A549 (cell line): ENCODE measurements around the gene TBC1D25. TPM values are rescaled to one million over a fixed set of nuclear protein-coding genes. Genes with fewer than 3 reads are reported as not detected.

Experiments used
- ATAC-seq, 2 experiments: fragments of 200-7000 bp in 1 of 2; fragments of >200 bp in 1 of 2; cut with Nextera tagmentation in 1 of 2; cut with Tn5 transposase in 1 of 2; 3 replicates each; pipeline versions ENCODE4 v1.8.0 to v1.9.1; 2018 to 2020; ENCODE audit warnings: mild to moderate bottlenecking in 1 of 2, moderate library complexity in 1 of 2
- CTCF ChIA-PET: fragments of 300-600 bp; sonication (Branson Sonifier 250); formaldehyde crosslinking; extraction: SDS; loops from one replicate; lab custom pipeline; 2021; ENCODE audit warnings: antibody characterized with exemption, inconsistent platforms; lab: Yijun Ruan, JAX
- POLR2A ChIA-PET: fragments of 350-600 bp; formaldehyde crosslinking; extraction: SDS; loops from one replicate; lab custom pipeline; 2021; ENCODE audit warnings: antibody characterized with exemption, inconsistent platforms; lab: Yijun Ruan, JAX
- DNase-seq, 2 experiments: peaks; one replicate each; pipeline versions ENCODE4 v3.0.0 to v3.0.0-alpha.2; 2011 to 2016; ENCODE audit warnings: low read depth in 1 of 2, low spot score in 1 of 2
- FAIRE-seq: peaks from 2 replicates; lab custom pipeline; 2011; peaks lifted over from hg19 to GRCh38; lab: Jason Lieb, UNC
- H3K27ac ChIP-seq, 2 experiments: fragments of >200 bp; sonication (Bioruptor Twin); formaldehyde crosslinking; 3 replicates each; pipeline ENCODE4 v1.5.1; 2016 to 2017
- H3K4me1 ChIP-seq: fragments of >200 bp; sonication (Bioruptor Twin); formaldehyde crosslinking; 3 replicates; pipeline ENCODE4 v1.6.1; 2016
- H3K4me2 ChIP-seq: fragments of >200 bp; sonication (Bioruptor Twin); formaldehyde crosslinking; 3 replicates; pipeline ENCODE4 v1.6.1; 2016
- H3K4me3 ChIP-seq: fragments of >200 bp; sonication (Bioruptor Twin); formaldehyde crosslinking; 3 replicates; pipeline ENCODE4 v1.5.1; 2016
- H3K9me3 ChIP-seq: fragments of >200 bp; sonication (Bioruptor Twin); formaldehyde crosslinking; 3 replicates; pipeline ENCODE4 v1.6.1; 2016
- BHLHE40 ChIP-seq: IDR thresholded peaks from 2 replicates; pipeline ENCODE4 v1.6.1; 2012; ENCODE audit warnings: low read depth, low read length, inconsistent platforms
- CBX8 ChIP-seq: fragments of 200-600 bp; sonication (generic); IDR thresholded peaks from 2 replicates; pipeline ENCODE4 v1.6.1; 2016
- CEBPB ChIP-seq, 2 experiments: fragments of >200 bp in 1 of 2; sonication (Bioruptor Twin) in 1 of 2; formaldehyde crosslinking in 1 of 2; IDR thresholded peaks; 2 replicates each; pipeline ENCODE4 v1.6.1; 2012 to 2016
- CHD4 ChIP-seq: fragments of 200-600 bp; sonication (generic); IDR thresholded peaks from 2 replicates; pipeline ENCODE4 v1.6.1; 2016; ENCODE audit warnings: antibody characterized with exemption, mild to moderate bottlenecking, borderline replicate concordance
- FOSL2 ChIP-seq, 2 experiments: fragments of 450-650 bp in 1 of 2; fragments of >200 bp in 1 of 2; sonication (Bioruptor Twin) in 1 of 2; formaldehyde crosslinking; IDR thresholded peaks; 2 replicates each; pipeline versions ENCODE4 v1.5.0 to v1.6.1; 2016 to 2020; ENCODE audit warnings: mild to moderate bottlenecking in 1 of 2, moderate library complexity in 1 of 2
- HDAC2 ChIP-seq: fragments of 200-600 bp; sonication (generic); IDR thresholded peaks from 2 replicates; pipeline ENCODE4 v1.6.1; 2016
- HOXB5 ChIP-seq: fragments of 250-450 bp; sonication (Bioruptor Pico); IDR thresholded peaks from 2 replicates; pipeline ENCODE4 v1.5.0; 2020; ENCODE audit warnings: mild to moderate bottlenecking, moderate library complexity
- JUN ChIP-seq, 2 experiments: fragments of >200 bp; sonication (Bioruptor Twin); formaldehyde crosslinking; IDR thresholded peaks; 2 replicates in 1 of 2; 3 replicates in 1 of 2; pipeline ENCODE4 v1.6.1; 2016 to 2017
- JUNB ChIP-seq: fragments of >200 bp; sonication (Bioruptor Twin); formaldehyde crosslinking; IDR thresholded peaks from 2 replicates; pipeline ENCODE4 v1.6.1; 2016
- KDM1A ChIP-seq: fragments of 200-600 bp; sonication (generic); IDR thresholded peaks from 2 replicates; pipeline ENCODE4 v1.6.1; 2016; ENCODE audit warnings: low read depth, mild to moderate bottlenecking
- MAFK ChIP-seq: fragments of 450-650 bp; IDR thresholded peaks from 2 replicates; pipeline ENCODE4 v1.6.1; 2014; ENCODE audit not compliant: partially characterized antibody
- MAZ ChIP-seq: fragments of 150-350 bp; IDR thresholded peaks from 2 replicates; pipeline ENCODE4 v1.6.1; 2014; ENCODE audit warnings: antibody characterized with exemption, low read depth, low read length, borderline replicate concordance
- NR3C1 ChIP-seq: fragments of >200 bp; sonication (Bioruptor Twin); formaldehyde crosslinking; IDR thresholded peaks from 3 replicates; pipeline ENCODE4 v1.6.1; 2017
- POLR2AphosphoS2 ChIP-seq: conservative IDR thresholded peaks from 2 replicates; pipeline ENCODE4 v1.6.1; 2012; ENCODE audit warnings: low read length, improper control_type of control experiment, inconsistent platforms
- RFX5 ChIP-seq: fragments of 450-650 bp; IDR thresholded peaks from 2 replicates; pipeline ENCODE4 v1.7.1; 2014; ENCODE audit warnings: antibody characterized with exemption, mild to moderate bottlenecking, moderate library complexity
- SREBF2 ChIP-seq: fragments of 450-650 bp; IDR thresholded peaks from 2 replicates; pipeline ENCODE4 v1.6.1; 2014; ENCODE audit warnings: mild to moderate bottlenecking, moderate library complexity
- ZC3H11A ChIP-seq: fragments of 450-650 bp; IDR thresholded peaks from 2 replicates; pipeline ENCODE4 v1.6.1; 2014; ENCODE audit warnings: antibody characterized with exemption, mild to moderate bottlenecking
- WGBS: methylation state at CpG from one replicate; pipeline ENCODE4 v1.1.6; 2017; ENCODE audit errors: missing lambda C conversion rate; 5-methylcytosine and 5-hydroxymethylcytosine counted together
- polyA plus RNA-seq, 4 experiments: library from polyadenylated mRNA; depleted of rRNA in 3 of 4; stranded (reverse); fragments of >200 nt; fragmentation: RNase III in 1 of 4; extraction: RNeasy Plus Mini Kit Qiagen cat#74134 plus additional on column Dnase treatment in 1 of 4; gene quantifications; 2 replicates in 3 of 4; 3 replicates in 1 of 4; pipeline ENCODE4 v1.2.3, GENCODE V29; 2011 to 2017
- TF ChIP-seq, protein P1 (sequence below): fragments of 450-650 bp; IDR thresholded peaks from 2 replicates; pipeline ENCODE4 v1.6.1; 2014; ENCODE audit warnings: antibody characterized with exemption
- TF ChIP-seq, protein P2 (sequence below): IDR thresholded peaks from 2 replicates; pipeline ENCODE4 v1.6.1; 2012
- TF ChIP-seq, protein P3 (sequence below): fragments of >200 bp; sonication (Bioruptor Twin); formaldehyde crosslinking; IDR thresholded peaks from 3 replicates; pipeline ENCODE4 v1.5.1; 2016
- TF ChIP-seq, protein P4 (sequence below): fragments of >200 bp; sonication (Bioruptor Twin); formaldehyde crosslinking; IDR thresholded peaks from 3 replicates; pipeline ENCODE4 v1.6.1; 2016

The TBC1D25 gene
- polyA plus RNA-seq, 2 of the 4 experiments (the other 2 are of a cell fraction): 8.6 to 13.0 TPM

DNA sequence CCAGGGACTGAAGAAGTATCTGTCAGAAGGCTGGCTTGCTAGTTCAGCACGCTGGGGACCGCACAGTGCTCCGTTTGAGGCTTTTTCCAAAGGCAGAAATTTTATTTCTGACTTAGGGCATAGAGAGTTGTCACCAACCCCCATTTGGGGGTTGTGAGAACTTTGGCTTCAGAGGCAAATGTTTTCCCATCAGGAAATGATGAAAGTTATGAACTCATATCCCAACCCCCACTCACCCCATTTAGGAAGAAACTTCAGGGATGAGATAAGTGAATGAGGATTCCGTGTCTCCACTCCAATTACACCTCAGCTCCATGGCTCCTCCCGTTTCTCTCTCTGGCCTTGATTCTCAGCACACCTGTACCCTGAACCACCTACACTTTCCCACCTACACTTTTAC lies 53.5 kb downstream of the TBC1D25 start:
- no peak for DNase-seq
- CTCF ChIA-PET: no interaction called here
- Histone ChIP-seq H3K4me1 (peaks cover 16% of the 10 kb centered on the region; the same call in 2 of the 3 replicates), H3K9me3 (no peaks in the 10 kb centered on the region), H3K4me2 (no peak overlapping the region), H3K4me3 (no peak overlapping the region), H3K27ac (peak overlapping the region in 1 of 2 experiments; percentile 35; a peak in 1 of 6 replicates)
- POLR2A ChIA-PET: interaction anchor here (1.4 kb wide), 1 partner anchor 19 kb away, joined by 5 read pairs; the partner anchor contains the start of gene RBM3
- no peak for FAIRE-seq
- TF ChIP-seq CEBPB (IDR thresholded peaks at IDR 0.05) (no peak), SREBF2 (no peak), HOXB5 (CRISPR knock-in tag) (no peak), JUNB (no peak), BHLHE40 (no peak), CHD4 (no peak), NR3C1 (no peak), FOSL2 (IDR thresholded peaks at IDR 0.05) (no peak), FOSL2 (CRISPR knock-in tag; IDR thresholded peaks at IDR 0.05) (no peak), HDAC2 (no peak), POLR2AphosphoS2 (no peak), RFX5 (no peak), JUN (IDR thresholded peaks at IDR 0.05) (no peak)
- TF ChIP-seq, protein P1, sequence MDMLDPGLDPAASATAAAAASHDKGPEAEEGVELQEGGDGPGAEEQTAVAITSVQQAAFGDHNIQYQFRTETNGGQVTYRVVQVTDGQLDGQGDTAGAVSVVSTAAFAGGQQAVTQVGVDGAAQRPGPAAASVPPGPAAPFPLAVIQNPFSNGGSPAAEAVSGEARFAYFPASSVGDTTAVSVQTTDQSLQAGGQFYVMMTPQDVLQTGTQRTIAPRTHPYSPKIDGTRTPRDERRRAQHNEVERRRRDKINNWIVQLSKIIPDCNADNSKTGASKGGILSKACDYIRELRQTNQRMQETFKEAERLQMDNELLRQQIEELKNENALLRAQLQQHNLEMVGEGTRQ: no peak
- TF ChIP-seq, protein P2, sequence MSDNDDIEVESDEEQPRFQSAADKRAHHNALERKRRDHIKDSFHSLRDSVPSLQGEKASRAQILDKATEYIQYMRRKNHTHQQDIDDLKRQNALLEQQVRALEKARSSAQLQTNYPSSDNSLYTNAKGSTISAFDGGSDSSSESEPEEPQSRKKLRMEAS: no peak
- TF ChIP-seq, protein P3, sequence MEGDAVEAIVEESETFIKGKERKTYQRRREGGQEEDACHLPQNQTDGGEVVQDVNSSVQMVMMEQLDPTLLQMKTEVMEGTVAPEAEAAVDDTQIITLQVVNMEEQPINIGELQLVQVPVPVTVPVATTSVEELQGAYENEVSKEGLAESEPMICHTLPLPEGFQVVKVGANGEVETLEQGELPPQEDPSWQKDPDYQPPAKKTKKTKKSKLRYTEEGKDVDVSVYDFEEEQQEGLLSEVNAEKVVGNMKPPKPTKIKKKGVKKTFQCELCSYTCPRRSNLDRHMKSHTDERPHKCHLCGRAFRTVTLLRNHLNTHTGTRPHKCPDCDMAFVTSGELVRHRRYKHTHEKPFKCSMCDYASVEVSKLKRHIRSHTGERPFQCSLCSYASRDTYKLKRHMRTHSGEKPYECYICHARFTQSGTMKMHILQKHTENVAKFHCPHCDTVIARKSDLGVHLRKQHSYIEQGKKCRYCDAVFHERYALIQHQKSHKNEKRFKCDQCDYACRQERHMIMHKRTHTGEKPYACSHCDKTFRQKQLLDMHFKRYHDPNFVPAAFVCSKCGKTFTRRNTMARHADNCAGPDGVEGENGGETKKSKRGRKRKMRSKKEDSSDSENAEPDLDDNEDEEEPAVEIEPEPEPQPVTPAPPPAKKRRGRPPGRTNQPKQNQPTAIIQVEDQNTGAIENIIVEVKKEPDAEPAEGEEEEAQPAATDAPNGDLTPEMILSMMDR: no peak
- TF ChIP-seq, protein P4, sequence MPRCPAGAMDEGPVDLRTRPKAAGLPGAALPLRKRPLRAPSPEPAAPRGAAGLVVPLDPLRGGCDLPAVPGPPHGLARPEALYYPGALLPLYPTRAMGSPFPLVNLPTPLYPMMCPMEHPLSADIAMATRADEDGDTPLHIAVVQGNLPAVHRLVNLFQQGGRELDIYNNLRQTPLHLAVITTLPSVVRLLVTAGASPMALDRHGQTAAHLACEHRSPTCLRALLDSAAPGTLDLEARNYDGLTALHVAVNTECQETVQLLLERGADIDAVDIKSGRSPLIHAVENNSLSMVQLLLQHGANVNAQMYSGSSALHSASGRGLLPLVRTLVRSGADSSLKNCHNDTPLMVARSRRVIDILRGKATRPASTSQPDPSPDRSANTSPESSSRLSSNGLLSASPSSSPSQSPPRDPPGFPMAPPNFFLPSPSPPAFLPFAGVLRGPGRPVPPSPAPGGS: no peak
- 86% methylated on average over 5 of the region's 5 CpGs for WGBS
- ATAC-seq: no peak

DNA sequence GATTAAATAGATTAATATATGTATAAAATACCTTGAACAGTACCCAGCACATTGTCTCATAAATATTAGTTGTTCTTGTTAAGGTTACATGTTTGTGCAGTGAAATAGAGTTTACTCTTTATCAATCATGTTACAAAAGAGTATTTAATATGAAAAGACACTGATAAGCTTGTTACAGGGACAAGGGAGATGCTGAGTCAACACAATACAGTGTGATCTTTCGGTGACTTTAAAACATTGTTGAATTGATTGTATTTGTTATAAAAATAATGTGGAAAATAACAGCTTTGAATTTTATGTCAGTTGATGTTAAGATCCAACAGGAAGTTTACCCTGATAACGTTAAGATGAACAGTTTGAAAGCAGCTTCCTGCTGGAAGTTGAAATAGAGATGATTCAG lies 56.4 kb downstream of the TBC1D25 start:
- no peak overlapping the region for H3K4me2 ChIP-seq
- H3K4me1 ChIP-seq: peaks cover 22% of the 10 kb centered on the region
- no peak for TF ChIP-seq KDM1A
- TF ChIP-seq CBX8: no peak
- no peak for TF ChIP-seq FOSL2 (IDR thresholded peaks at IDR 0.05)
- TF ChIP-seq FOSL2 (CRISPR knock-in tag; IDR thresholded peaks at IDR 0.05): no peak
- TF ChIP-seq MAZ: no peak
- TF ChIP-seq MAFK: peak; percentile 61
- TF ChIP-seq ZC3H11A: no peak
- TF ChIP-seq, protein P2: no peak
- FAIRE-seq (no peak), ATAC-seq (no peak), DNase-seq (no peak)
- POLR2A ChIA-PET: no interaction called here
- H3K27ac ChIP-seq: no peak overlapping the region
- CTCF ChIA-PET: no interaction called here
- no peak overlapping the region for H3K4me3 ChIP-seq
- H3K9me3 ChIP-seq: no peaks in the 10 kb centered on the region
- WGBS: 75% methylated on average over 2 of the region's 2 CpGs
